A673 (cell line): ENCODE measurements around the gene CAMK1.

Experiments
- EZH2 ChIP-seq: fragments of 200-600 bp; sonication (generic); IDR thresholded peaks from 2 replicates; pipeline ENCODE4 v1.6.1; 2017; ENCODE audit warnings: borderline replicate concordance, low read depth, mild to moderate bottlenecking, mixed read lengths, antibody characterized with exemption, low read length; ENCODE audit not compliant: poor library complexity, severe bottlenecking
- TF ChIP-seq, protein P1 (sequence below): fragments of 300-800, 200-600 bp; sonication (generic); conservative IDR thresholded peaks from 2 replicates; pipeline ENCODE4 v1.5.1; 2017; ENCODE audit warnings: low read depth, mild to moderate bottlenecking, antibody characterized with exemption, low read length, moderate library complexity, mixed read lengths

DNA sequence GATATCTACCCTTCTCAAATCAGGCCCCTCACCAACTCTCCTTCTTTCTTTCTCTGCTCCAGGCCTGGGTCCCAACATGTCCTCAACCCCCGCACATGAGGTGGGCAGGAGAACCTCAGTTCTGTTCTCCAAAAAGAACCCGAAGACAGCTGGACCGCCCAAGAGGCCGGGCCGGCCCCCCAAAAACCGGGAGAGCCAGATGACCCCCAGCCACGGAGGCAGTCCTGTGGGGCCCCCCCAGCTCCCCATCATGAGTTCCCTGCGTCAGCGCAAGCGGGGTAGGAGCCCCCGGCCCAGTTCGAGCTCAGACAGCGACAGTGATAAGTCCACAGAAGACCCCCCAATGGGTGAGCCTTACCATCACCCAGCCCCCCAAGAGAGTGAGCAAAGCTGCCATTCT lies 25.6 kb downstream of the CAMK1 start:
- TF ChIP-seq EZH2 = no peak
- TF ChIP-seq, protein P1, sequence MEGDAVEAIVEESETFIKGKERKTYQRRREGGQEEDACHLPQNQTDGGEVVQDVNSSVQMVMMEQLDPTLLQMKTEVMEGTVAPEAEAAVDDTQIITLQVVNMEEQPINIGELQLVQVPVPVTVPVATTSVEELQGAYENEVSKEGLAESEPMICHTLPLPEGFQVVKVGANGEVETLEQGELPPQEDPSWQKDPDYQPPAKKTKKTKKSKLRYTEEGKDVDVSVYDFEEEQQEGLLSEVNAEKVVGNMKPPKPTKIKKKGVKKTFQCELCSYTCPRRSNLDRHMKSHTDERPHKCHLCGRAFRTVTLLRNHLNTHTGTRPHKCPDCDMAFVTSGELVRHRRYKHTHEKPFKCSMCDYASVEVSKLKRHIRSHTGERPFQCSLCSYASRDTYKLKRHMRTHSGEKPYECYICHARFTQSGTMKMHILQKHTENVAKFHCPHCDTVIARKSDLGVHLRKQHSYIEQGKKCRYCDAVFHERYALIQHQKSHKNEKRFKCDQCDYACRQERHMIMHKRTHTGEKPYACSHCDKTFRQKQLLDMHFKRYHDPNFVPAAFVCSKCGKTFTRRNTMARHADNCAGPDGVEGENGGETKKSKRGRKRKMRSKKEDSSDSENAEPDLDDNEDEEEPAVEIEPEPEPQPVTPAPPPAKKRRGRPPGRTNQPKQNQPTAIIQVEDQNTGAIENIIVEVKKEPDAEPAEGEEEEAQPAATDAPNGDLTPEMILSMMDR = no peak
